GM18505 (cell line): ENCODE data around the gene ANKS1B.

Experiments
- ATAC-seq: cut with Tn5 transposase; IDR thresholded peaks from one replicate; pipeline ENCODE4 v1.9.1; 2021; ENCODE audit not compliant: unreplicated experiment
- POLR2A ChIP-seq: IDR thresholded peaks from 4 replicates; pipeline ENCODE4 v1.6.1; 2011; ENCODE audit warnings: borderline replicate concordance; ENCODE audit not compliant: insufficient read depth, insufficient read length; ENCODE audit errors: extremely low read depth

ANKS1B gene

GRCh38 chr12:98799146-98799810 lies 1185.5 kb downstream of the ANKS1B start:
- TF ChIP-seq POLR2A = no peak
- ATAC-seq = no peak

- no peak for ATAC-seq
- no peak for TF ChIP-seq POLR2A
Measured at GRCh38 chr12:98797200-98797599, 1187.5 kb downstream of the ANKS1B start.

DNA sequence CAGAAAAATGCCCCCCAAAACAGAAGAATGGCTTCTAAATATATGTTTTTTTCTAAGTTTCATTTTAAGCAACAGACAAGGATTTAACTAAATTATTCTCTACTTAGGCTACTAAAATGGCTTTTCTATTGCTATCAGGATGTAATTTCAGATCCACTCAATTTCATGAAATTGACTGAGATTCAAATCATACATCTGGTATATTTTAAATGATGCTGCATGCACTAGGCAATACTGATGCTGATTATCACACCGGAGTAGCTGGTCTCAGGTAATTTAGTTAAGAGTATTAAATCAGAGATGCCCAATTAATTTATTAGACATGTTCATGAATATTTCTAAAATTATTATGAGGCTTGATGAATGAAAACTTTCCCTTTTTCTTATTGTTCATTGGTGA lies 1188.0 kb downstream of the ANKS1B start:
- no peak for ATAC-seq
- no peak for TF ChIP-seq POLR2A

- no peak for ATAC-seq
- TF ChIP-seq POLR2A = no peak
Measured at GRCh38 chr12:98793121-98793520, 1191.6 kb downstream of the ANKS1B start.

GRCh38 chr12:98791406-98791805 lies 1193.3 kb downstream of the ANKS1B start:
- ATAC-seq = no peak
- TF ChIP-seq POLR2A = no peak

GRCh38 chr12:98788396-98788795 lies 1196.3 kb downstream of the ANKS1B start:
- TF ChIP-seq POLR2A = no peak
- ATAC-seq = no peak

DNA sequence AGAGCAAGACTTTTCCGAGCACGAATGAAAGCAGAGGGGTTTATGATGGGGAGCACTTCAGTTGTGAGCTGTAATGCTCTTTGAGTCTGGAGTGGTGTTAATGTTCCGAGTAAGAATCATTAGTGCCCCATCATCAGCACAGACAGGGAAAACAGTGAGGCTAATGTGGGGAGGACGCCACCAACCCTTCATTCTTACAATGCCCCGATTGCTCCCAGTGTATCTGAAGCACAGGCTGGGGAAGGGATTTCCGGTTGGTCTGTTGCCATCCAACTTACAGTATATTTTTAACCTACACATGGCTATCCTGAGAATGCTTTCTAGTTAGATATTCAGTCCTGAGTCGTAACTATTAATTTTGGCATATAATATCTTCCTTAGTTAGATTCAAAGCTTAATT lies 1198.1 kb downstream of the ANKS1B start:
- TF ChIP-seq POLR2A = no peak
- no peak for ATAC-seq

- ATAC-seq = no peak
- TF ChIP-seq POLR2A = no peak
Measured at GRCh38 chr12:98783420-98783819, 1201.3 kb downstream of the ANKS1B start.

GRCh38 chr12:98780261-98780660 lies 1204.5 kb downstream of the ANKS1B start:
- ATAC-seq = no peak
- no peak for TF ChIP-seq POLR2A

DNA sequence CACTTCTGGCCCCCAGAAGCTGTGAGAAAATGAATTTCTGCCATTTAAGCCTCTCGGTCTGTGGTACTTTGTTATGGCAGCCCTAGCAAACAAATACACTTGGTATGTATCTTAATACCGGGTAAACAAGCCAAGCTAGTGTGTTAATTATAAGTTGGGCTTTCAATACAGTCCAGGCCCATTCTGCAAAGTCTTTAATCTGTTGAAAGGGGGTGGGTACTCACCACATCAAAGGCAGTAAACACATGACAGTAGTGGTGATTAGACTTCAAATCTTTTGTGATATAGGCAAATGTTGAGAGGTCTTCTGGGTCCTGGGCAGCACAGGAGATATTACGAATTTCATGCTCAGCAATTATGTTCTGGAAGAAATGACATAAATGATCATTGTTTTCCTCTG lies 1211.9 kb downstream of the ANKS1B start:
- no peak for TF ChIP-seq POLR2A
- ATAC-seq = no peak

DNA sequence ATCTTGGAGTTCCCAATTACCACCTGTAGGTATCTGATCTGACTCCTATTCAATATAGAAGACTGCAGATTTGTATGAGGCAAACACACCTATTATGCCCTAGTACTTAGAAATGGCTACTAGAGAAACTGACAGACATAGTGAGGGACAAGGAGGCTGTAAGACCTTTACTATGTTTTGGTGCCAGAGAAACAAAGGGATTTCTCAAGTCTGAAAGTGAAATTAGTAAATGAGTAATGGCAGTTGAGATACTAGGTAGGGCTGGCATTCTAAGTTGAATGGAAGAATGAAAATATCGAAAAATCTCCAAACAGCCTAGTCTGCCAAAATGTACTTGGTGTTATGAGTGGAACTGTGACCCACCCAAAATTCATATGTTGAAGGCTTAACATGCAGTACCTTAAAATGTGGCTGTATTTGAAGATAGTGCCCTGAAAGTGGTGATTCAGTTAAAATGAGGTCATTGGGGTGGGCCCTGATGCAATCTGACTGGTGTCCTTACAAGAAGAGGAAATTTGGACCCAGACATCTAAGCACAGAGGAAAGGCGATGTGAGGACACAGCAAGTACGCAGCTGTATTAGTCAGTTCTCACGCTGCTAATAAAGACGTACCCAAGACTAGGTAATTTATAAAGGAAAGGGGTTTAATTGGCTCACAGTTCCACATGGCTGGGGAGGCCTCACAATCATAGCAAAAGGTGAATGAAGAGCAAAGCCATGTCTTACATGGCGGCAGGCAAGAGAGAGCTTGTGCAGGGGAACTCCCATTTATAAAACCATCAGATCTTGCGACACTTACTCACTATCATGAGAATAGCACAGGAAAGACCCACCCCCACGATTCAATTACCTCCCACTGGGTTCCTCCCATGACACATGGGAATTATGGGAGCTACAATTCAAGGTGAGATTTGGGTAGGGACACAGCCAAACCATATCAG lies 1212.7 kb downstream of the ANKS1B start:
- TF ChIP-seq POLR2A = no peak

DNA sequence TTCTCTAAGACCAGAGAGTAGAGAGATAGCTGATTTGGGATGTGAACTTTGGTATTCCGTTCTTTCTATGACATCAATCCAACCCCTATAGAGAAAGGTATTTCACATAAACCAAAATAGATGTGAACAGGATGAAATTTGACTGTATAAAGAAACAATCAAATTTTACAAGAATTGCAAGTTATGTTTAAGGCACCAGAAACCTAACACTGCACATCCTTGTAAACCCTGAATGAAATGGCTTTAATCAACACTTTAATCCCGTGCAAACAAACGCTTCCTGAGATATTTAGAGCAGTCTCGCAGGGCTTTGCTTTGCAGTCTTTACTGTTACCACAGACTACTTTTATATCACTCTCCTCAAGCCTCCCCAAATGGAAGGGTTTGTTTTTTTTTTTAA lies 1214.5 kb downstream of the ANKS1B start:
- no peak for ATAC-seq
- no peak for TF ChIP-seq POLR2A

More for the DNA sequence above, 1212.7 kb downstream of the ANKS1B start:
- ATAC-seq = no peak

DNA sequence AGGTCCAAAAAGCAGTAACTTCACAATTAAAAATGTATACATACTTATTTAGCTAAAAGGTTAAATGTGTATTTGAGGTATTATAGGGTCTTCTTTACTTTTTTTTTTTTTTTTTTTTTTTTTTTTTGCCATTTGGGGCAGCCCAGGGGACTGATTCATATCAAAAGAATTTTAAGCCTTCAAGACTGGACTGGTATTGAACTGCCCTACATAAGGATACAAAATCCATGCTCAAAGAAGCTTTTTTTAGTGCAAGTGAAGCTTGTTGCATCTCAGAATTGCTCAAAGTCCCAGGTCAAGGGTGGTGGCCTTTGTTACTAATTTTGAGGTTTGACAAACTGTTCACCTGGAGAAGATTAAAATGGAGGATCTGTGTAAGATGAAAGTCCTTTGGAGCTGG lies 1215.7 kb downstream of the ANKS1B start:
- no peak for TF ChIP-seq POLR2A
- ATAC-seq = no peak

- TF ChIP-seq POLR2A = no peak
- no peak for ATAC-seq
Measured at GRCh38 chr12:98767248-98767647, 1217.5 kb downstream of the ANKS1B start.
